HepG2 (cell line): ENCODE data around the gene RRP9. TPM values are rescaled to one million over a fixed set of nuclear protein-coding genes. Genes with fewer than 3 reads are reported as not detected.
A peak's percentile ranks its signal among the peaks of the same experiment; 100 is the strongest.

Experiments
- GATAD2A ChIP-seq: IDR thresholded peaks from 2 replicates; pipeline ENCODE4 v1.6.1; 2016
- HDAC2 ChIP-seq: sonication (generic); formaldehyde crosslinking; IDR thresholded peaks from 2 replicates; pipeline ENCODE4 v1.4.0; 2020; ENCODE audit warnings: missing genetic modification reagents
- HOXA7 ChIP-seq: sonication (generic); formaldehyde crosslinking; IDR thresholded peaks from 2 replicates; pipeline ENCODE4 v1.8.1; 2022; ENCODE audit warnings: mild to moderate bottlenecking, missing genetic modification reagents, moderate library complexity
- PAX8 ChIP-seq: sonication (generic); formaldehyde crosslinking; IDR thresholded peaks from 2 replicates; pipeline ENCODE4 v1.8.0; 2022; ENCODE audit warnings: mild to moderate bottlenecking, missing genetic modification reagents, borderline replicate concordance
- PPARG ChIP-seq: conservative IDR thresholded peaks from 2 replicates; pipeline ENCODE4 v1.6.1; 2016; ENCODE audit warnings: missing biosample characterization, missing genetic modification reagents
- RXRA ChIP-seq: sonication (generic); formaldehyde crosslinking; IDR thresholded peaks from 2 replicates; pipeline ENCODE4 v1.5.1; 2020; ENCODE audit warnings: missing genetic modification reagents
- SATB2 ChIP-seq: sonication (generic); formaldehyde crosslinking; IDR thresholded peaks from 2 replicates; pipeline ENCODE4 v1.5.0; 2020; ENCODE audit warnings: missing genetic modification reagents
- SOX5 ChIP-seq: IDR thresholded peaks from 2 replicates; pipeline ENCODE4 v1.6.1; 2016; ENCODE audit warnings: borderline replicate concordance
- ZNF318 ChIP-seq: sonication (generic); formaldehyde crosslinking; IDR thresholded peaks from 2 replicates; pipeline ENCODE4 v1.4.0; 2020; ENCODE audit warnings: mild to moderate bottlenecking, missing genetic modification reagents
- ZNF576 ChIP-seq: sonication (generic); formaldehyde crosslinking; IDR thresholded peaks from 2 replicates; pipeline ENCODE4 v1.4.0; 2020; ENCODE audit warnings: mild to moderate bottlenecking, missing genetic modification reagents
- polyA plus RNA-seq, 8 experiments: library from polyadenylated mRNA; depleted of rRNA in 3 of 8; stranded (reverse) in 7 of 8; unstranded in 1 of 8; fragments of >200 nt; fragmentation: Illumina TruSeq in 4 of 8; extraction: Trizol in 4 of 8; gene quantifications; 2 replicates each; pipeline versions ENCODE4 v1.2.1 to v1.2.3, GENCODE V29; 2011 to 2016; ENCODE audit warnings: low read depth in 4 of 8, missing spikeins in 1 of 8, mixed read lengths in 1 of 8; ENCODE audit not compliant: insufficient read depth in 1 of 8
- total RNA-seq, 5 experiments: library from RNA; depleted of rRNA; stranded (reverse); fragments of >200 nt; fragmentation: Illumina TruSeq; extraction: Trizol; gene quantifications; 2 replicates each; pipeline ENCODE4 v1.2.3, GENCODE V29; 2016; ENCODE audit warnings: low read depth in 1 of 5
- TF ChIP-seq, protein P1 (sequence below): sonication (generic); formaldehyde crosslinking; IDR thresholded peaks from 2 replicates; pipeline ENCODE4 v1.9.0; 2021; ENCODE audit warnings: mild to moderate bottlenecking, missing genetic modification reagents
- TF ChIP-seq, protein P2 (sequence below): sonication (generic); formaldehyde crosslinking; conservative IDR thresholded peaks from 2 replicates; pipeline ENCODE4 v1.5.0; 2020; ENCODE audit warnings: missing genetic modification reagents

RRP9 gene
- total and polyA plus RNA-seq, 2 of the 13 experiments (the other 11 are each of a cell fraction or from before 2014, with no cell fraction given), result 14.8 to 44.0 TPM

DNA sequence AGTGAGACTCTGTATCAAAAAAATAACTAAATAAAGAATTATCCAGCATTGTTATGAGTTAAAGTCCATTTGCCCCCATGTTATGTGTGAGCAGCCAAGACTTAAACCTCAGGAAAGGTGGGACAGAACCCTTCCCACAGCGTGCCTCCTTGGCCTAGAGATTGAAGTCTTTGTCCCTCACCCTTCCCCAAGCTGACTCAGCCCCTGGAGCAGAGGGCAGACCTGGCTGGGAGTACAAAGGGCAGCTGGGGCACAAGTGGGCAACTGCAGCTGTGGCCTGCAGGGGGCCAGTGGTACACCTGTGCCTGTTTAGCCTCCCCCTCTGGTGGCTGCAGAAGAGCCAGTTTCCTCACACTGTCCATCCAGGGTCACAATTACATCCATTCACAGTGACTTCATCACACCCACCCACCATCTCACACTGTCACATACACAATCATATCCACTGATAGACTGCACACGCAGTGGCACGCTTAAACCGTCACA lies 40.7 kb upstream of the RRP9 start (continued):
- TF ChIP-seq ZNF318 (CRISPR knock-in tag) (no peak), SATB2 (CRISPR knock-in tag) (no peak), RXRA (peak; percentile 83), HOXA7 (CRISPR knock-in tag) (no peak), SOX5 (CRISPR knock-in tag) (peak; percentile 63; the same call in 1 of the 2 replicates), ZNF576 (CRISPR knock-in tag) (no peak), PAX8 (CRISPR knock-in tag) (no peak), PPARG (CRISPR knock-in tag) (peak; percentile 86), GATAD2A (peak; percentile 91), HDAC2 (peak; percentile 76; the same call in 1 of the 2 replicates)
- TF ChIP-seq, protein P1, sequence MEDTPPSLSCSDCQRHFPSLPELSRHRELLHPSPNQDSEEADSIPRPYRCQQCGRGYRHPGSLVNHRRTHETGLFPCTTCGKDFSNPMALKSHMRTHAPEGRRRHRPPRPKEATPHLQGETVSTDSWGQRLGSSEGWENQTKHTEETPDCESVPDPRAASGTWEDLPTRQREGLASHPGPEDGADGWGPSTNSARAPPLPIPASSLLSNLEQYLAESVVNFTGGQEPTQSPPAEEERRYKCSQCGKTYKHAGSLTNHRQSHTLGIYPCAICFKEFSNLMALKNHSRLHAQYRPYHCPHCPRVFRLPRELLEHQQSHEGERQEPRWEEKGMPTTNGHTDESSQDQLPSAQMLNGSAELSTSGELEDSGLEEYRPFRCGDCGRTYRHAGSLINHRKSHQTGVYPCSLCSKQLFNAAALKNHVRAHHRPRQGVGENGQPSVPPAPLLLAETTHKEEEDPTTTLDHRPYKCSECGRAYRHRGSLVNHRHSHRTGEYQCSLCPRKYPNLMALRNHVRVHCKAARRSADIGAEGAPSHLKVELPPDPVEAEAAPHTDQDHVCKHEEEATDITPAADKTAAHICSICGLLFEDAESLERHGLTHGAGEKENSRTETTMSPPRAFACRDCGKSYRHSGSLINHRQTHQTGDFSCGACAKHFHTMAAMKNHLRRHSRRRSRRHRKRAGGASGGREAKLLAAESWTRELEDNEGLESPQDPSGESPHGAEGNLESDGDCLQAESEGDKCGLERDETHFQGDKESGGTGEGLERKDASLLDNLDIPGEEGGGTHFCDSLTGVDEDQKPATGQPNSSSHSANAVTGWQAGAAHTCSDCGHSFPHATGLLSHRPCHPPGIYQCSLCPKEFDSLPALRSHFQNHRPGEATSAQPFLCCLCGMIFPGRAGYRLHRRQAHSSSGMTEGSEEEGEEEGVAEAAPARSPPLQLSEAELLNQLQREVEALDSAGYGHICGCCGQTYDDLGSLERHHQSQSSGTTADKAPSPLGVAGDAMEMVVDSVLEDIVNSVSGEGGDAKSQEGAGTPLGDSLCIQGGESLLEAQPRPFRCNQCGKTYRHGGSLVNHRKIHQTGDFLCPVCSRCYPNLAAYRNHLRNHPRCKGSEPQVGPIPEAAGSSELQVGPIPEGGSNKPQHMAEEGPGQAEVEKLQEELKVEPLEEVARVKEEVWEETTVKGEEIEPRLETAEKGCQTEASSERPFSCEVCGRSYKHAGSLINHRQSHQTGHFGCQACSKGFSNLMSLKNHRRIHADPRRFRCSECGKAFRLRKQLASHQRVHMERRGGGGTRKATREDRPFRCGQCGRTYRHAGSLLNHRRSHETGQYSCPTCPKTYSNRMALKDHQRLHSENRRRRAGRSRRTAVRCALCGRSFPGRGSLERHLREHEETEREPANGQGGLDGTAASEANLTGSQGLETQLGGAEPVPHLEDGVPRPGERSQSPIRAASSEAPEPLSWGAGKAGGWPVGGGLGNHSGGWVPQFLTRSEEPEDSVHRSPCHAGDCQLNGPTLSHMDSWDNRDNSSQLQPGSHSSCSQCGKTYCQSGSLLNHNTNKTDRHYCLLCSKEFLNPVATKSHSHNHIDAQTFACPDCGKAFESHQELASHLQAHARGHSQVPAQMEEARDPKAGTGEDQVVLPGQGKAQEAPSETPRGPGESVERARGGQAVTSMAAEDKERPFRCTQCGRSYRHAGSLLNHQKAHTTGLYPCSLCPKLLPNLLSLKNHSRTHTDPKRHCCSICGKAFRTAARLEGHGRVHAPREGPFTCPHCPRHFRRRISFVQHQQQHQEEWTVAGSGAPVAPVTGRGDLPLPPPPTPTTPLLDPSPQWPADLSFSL (CRISPR knock-in tag), result 0 out of 2 replicates have a peak, but pooled peaks have one; percentile 27
- TF ChIP-seq, protein P2, sequence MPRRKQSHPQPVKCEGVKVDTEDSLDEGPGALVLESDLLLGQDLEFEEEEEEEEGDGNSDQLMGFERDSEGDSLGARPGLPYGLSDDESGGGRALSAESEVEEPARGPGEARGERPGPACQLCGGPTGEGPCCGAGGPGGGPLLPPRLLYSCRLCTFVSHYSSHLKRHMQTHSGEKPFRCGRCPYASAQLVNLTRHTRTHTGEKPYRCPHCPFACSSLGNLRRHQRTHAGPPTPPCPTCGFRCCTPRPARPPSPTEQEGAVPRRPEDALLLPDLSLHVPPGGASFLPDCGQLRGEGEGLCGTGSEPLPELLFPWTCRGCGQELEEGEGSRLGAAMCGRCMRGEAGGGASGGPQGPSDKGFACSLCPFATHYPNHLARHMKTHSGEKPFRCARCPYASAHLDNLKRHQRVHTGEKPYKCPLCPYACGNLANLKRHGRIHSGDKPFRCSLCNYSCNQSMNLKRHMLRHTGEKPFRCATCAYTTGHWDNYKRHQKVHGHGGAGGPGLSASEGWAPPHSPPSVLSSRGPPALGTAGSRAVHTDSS (CRISPR knock-in tag), result no peak
